ENCODE measurements around the gene PRPF8. TPM values are rescaled to one million over a fixed set of nuclear protein-coding genes. Genes with fewer than 3 reads are reported as not detected.

The PRPF8 gene
- total RNA-seq, 4 donors from 2014 or later = 145 to 281 (median 182) TPM

- TF ChIP-seq CTCF (IDR thresholded peaks at IDR 0.05; ENCODE audit: low read depth) = no peak
Observed at GRCh38 chr17:1693339-1693738, 8.7 kb upstream of the PRPF8 start.

DNA sequence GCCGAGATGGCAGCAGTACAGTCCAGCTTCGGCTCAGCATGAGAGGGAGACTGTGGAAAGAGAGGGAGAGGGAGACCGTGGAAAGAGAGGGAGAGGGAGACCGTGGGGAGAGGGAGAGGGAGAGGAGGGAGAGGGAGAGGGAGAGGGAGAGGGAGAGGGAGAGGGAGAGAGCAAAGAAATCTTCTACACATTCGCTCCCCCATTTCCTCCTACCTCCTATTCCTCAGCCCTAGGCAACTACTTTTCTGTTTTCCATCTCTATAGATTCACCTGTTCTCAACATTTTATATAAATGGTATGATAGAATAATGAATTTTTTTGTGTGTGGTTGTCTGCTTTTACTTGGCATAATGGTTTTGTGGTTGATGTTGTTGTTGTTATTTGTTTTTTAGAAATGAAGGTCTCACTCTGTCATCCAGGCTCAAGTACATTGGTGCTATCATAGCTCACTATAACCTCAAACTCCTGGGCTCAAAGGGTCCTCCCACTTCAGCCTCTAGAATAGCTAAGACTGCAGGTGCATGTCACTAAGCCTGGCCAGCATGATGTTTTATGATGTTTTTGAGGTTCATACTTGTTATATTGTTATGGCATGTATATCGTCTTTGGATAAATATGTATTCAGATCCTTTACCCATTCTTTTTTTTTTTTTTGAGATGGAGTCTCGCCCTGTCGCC, 6.0 kb upstream of the PRPF8 start:
- no peak for TF ChIP-seq CTCF (IDR thresholded peaks at IDR 0.05; ENCODE audit: low read depth)

GRCh38 chr17:1686086-1686485, 1.4 kb upstream of the PRPF8 start:
- TF ChIP-seq CTCF (IDR thresholded peaks at IDR 0.05; ENCODE audit: low read depth) = no peak

GRCh38 chr17:1683459-1683858, 1.2 kb downstream of the PRPF8 start:
- TF ChIP-seq CTCF (IDR thresholded peaks at IDR 0.05; ENCODE audit: low read depth) = no peak

DNA sequence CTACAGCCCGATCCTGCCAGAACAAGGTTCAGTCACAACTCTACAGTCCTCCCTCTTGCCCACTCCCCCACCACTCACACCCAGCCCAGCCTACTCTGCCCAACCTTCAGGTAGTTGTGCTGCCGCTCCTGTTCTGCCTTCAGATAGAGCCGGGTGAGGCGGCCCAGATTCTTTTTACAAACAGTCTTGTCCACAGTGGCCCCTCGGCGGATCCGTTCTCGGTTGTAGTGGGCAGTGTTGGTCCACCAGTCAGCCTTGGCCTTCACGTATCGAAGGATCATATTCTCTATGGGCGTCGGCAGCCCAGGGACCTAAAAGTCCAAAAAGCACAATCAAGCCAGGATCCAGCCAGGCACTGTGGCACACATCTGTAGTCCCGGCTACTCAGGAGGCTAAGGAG, 8.3 kb downstream of the PRPF8 start:
- no peak for TF ChIP-seq CTCF (IDR thresholded peaks at IDR 0.05; ENCODE audit: low read depth)

GRCh38 chr17:1673041-1673785, 11.5 kb downstream of the PRPF8 start:
- no peak for TF ChIP-seq CTCF (IDR thresholded peaks at IDR 0.05; ENCODE audit: low read depth)

- no peak for TF ChIP-seq CTCF (IDR thresholded peaks at IDR 0.05; ENCODE audit: low read depth)
Observed at GRCh38 chr17:1661045-1661444, 23.6 kb downstream of the PRPF8 start.
